Heart left ventricle (tissue), 16 donors: Measurements from ENCODE around the gene UCN. TPM values are rescaled to one million over a fixed set of nuclear protein-coding genes. Genes with fewer than 3 reads are reported as not detected.

Experiments
- ATAC-seq, 4 donors: fragments of 200-7000 bp; cut with Tn5 transposase; one replicate each; pipeline ENCODE4 v1.9.1; 2020 to 2022; ENCODE audit warnings: moderate library complexity in 4 of 4, mild to moderate bottlenecking in 3 of 4, moderate number of reproducible peaks in 1 of 4
- DNase-seq, 5 donors: peaks; one replicate each; pipeline ENCODE4 v3.0.0-alpha.2; 2020
- H3K27ac ChIP-seq, 12 donors: fragments of 200-600 bp; sonication (generic) in 4 of 12; one replicate each; pipeline versions ENCODE4 v1.5.0 to v1.8.0; 2016 to 2022; ENCODE audit warnings: mild to moderate bottlenecking in 2 of 12
- H3K27me3 ChIP-seq, 9 donors: fragments of 200-600 bp; sonication (generic) in 2 of 9; one replicate each; pipeline versions ENCODE4 v1.5.1 to v1.8.0; 2016 to 2022; ENCODE audit warnings: mild to moderate bottlenecking in 3 of 9
- H3K36me3 ChIP-seq, 9 donors: fragments of 200-600 bp; sonication (generic) in 2 of 9; one replicate each; pipeline versions ENCODE4 v1.5.0 to v1.8.0; 2018 to 2022; ENCODE audit warnings: mild to moderate bottlenecking in 2 of 9
- H3K4me1 ChIP-seq, 12 donors: fragments of 200-600 bp; sonication (generic) in 4 of 12; one replicate each; pipeline versions ENCODE4 v1.5.0 to v1.8.0; 2016 to 2022; ENCODE audit warnings: mild to moderate bottlenecking in 3 of 12
- H3K4me3 ChIP-seq, 12 donors: fragments of 200-600 bp; sonication (generic) in 4 of 12; one replicate each; pipeline versions ENCODE4 v1.5.0 to v1.8.0; 2017 to 2022; ENCODE audit warnings: mild to moderate bottlenecking in 9 of 12, moderate library complexity in 4 of 12
- H3K9me3 ChIP-seq, 12 donors: fragments of 200-600 bp; sonication (generic) in 4 of 12; one replicate each; pipeline versions ENCODE4 v1.5.0 to v1.8.0; 2016 to 2022; ENCODE audit warnings: mild to moderate bottlenecking in 1 of 12
- POLR2A ChIP-seq, 2 donors: fragments of 450-650 bp; IDR thresholded peaks; one replicate each; pipeline ENCODE4 v1.6.1; 2017; ENCODE audit warnings: antibody characterized with exemption in 2 of 2, mild to moderate bottlenecking in 2 of 2, moderate library complexity in 2 of 2
- WGBS, 4 donors: extraction: QIAGEN DNeasy Blood & Tissue Kit in 2 of 4; methylation state at CpG; one replicate each; pipeline versions ENCODE4 v1.1.5 to v1.1.7; 2013 to 2018; 5-methylcytosine and 5-hydroxymethylcytosine counted together
- intact Hi-C, 10 donors: fragments of 100-400 bp; cut with DNase I; formaldehyde crosslinking; loops; one replicate each; pipeline versions ENCODE4 v1.11.1 to v1.14.2; 2022
- polyA plus RNA-seq, 2 donors: library from polyadenylated mRNA; stranded (reverse); fragments of 200-250 nt; gene quantifications; one replicate each; pipeline ENCODE4 v1.2.3, GENCODE V29; 2013
- total RNA-seq, 9 donors: library from RNA; depleted of rRNA in 2 of 9; stranded (reverse); fragments of >200 nt in 2 of 9; fragmentation: NEBNext Ultra II Directional in 3 of 9; extraction: Animal tissue kit (Norgen Biotek cat#: 25700) in 3 of 9; gene quantifications; one replicate each; pipeline versions ENCODE4 v1.1.0 to v1.2.4, GENCODE V29; 2016 to 2023
- TF ChIP-seq, protein P1 (sequence below), 12 donors: fragments of 200-600 bp; sonication (generic) in 4 of 12; IDR thresholded peaks; one replicate each; pipeline versions ENCODE4 v1.5.0 to v1.8.0; 2018 to 2022; ENCODE audit warnings: antibody characterized with exemption in 12 of 12, mild to moderate bottlenecking in 5 of 12
- donor health status: ischemic (EF 13 %, LVEDD 7.1; RV severe dilation, severe dysfunction).
- donor health status: healthy with polysubstance abuse.
- donor health status: DM: no; HTN: yes; CAD: no.
- donor health status: DM: no; HTN: no; CAD: no.
- donor health status: ischemic (EF 25% LVEDD 6.9; RV normal size, moderate dysfunction).
- donor health status: ischemic (EF 25% LVEDD 5.7; RV mildly dilated, moderate dysfunction).
- donor health status: healthy.
- donor health status: DM: yes; HTN: yes; CAD: no.
- donor health status: ischemic (EF 35%, LVEDD 5.7; RV mildly dilated, moderate dysfunction).
- donor health status: nonischemic (EF 11% LVEDD 7.7; RV severe dilation, severe dysfunction).
- donor health status: DM: yes; HTN: yes; CAD: no.
- donor health status: PGD.
- donor health status: ischemic (EF 29% LVEDD 5.4; RV normal size, mild dysfunction).
- donor health status: nonischemic (EF 23%, LVEDD 6.1; RV moderate dilation, normal function).

The UCN gene
- total and polyA plus RNA-seq, 11 donors: 0.60 to 2.5 (median 1.3) TPM

DNA sequence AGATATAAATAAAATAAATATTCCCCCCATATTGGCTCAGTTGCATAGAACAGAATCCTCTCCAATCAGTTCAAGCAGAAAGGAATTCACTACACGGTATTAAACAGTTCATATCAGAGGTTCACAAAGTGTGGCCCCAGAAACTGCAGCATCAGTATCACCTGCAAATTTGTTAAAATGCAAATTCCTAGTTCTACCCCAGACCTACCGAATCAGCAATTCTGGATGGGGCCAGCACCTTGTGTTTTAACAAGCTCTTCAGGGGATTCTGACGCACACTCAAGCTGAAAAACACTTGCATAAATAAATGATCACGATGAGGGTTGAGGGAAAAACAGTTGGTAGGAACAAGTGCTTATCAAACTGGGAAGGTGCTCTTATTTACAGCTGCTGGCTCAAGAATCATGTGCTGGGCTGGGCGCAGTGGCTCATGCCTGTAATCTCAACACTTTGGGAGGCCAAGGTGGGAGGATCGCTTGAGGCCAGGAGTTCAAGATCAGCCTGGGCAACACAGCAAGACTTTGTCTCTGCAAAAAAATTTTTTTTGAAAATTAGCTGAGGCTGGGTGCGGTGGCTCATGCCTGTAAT, 42.0 kb upstream of the UCN start:
- H3K27me3 ChIP-seq: no peaks in the 10 kb centered on the region
- no peak overlapping the region for H3K4me3 ChIP-seq
- intact Hi-C loops: no loop called here
- H3K36me3 ChIP-seq: peaks cover 0 to 17% (median 6%) of the 10 kb centered on the region in 9 donors
- no peak overlapping the region for H3K27ac ChIP-seq
- no peak for DNase-seq
- WGBS, 4 donors: 80 to 90% (median 83%) methylated on average over 6 to 7 of the region's 7 CpGs
- peaks cover 2 to 32% (median 12%) of the 10 kb centered on the region in 12 donors for H3K4me1 ChIP-seq
- no peaks in the 10 kb centered on the region for H3K9me3 ChIP-seq
- TF ChIP-seq, protein P1, sequence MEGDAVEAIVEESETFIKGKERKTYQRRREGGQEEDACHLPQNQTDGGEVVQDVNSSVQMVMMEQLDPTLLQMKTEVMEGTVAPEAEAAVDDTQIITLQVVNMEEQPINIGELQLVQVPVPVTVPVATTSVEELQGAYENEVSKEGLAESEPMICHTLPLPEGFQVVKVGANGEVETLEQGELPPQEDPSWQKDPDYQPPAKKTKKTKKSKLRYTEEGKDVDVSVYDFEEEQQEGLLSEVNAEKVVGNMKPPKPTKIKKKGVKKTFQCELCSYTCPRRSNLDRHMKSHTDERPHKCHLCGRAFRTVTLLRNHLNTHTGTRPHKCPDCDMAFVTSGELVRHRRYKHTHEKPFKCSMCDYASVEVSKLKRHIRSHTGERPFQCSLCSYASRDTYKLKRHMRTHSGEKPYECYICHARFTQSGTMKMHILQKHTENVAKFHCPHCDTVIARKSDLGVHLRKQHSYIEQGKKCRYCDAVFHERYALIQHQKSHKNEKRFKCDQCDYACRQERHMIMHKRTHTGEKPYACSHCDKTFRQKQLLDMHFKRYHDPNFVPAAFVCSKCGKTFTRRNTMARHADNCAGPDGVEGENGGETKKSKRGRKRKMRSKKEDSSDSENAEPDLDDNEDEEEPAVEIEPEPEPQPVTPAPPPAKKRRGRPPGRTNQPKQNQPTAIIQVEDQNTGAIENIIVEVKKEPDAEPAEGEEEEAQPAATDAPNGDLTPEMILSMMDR (IDR thresholded peaks at IDR 0.05): no peak
- ATAC-seq: no peak

DNA sequence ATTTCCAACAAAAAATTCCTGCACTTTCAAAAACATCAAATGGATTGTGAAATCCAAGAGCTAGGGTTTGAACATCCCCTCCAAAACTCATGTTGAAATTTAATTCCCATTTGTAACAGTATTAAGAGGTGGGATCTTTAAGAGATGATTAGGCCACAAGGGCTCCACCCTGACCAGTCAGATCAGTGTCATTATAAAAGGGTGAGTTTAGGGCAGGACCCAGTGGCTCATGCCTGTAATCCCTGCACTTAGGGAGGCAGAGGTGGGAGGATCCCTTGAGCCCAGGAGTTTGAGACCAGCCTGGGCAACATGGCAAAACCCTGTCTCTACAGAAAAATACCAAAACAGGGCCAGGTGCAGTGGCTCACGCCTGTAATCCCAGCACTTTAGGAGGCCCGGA, 39.4 kb upstream of the UCN start:
- Histone ChIP-seq H3K27ac (no peak overlapping the region), H3K9me3 (no peaks in the 10 kb centered on the region), H3K27me3 (no peaks in the 10 kb centered on the region), H3K4me1 (peaks cover 0 to 7% (median 0%) of the 10 kb centered on the region in 12 donors), H3K36me3 (peaks cover 0 to 26% (median 15%) of the 10 kb centered on the region in 9 donors), H3K4me3 (no peak overlapping the region)
- no peak for ATAC-seq
- whole genome bisulfite sequencing, 4 donors: 81 to 97% (median 90%) methylated on average over 2 of the region's 2 CpGs
- DNase-seq: no peak
- TF ChIP-seq, protein P1 (IDR thresholded peaks at IDR 0.05): no peak
- no peak for TF ChIP-seq POLR2A (IDR thresholded peaks at IDR 0.05)
- intact Hi-C loops: no loop called here

DNA sequence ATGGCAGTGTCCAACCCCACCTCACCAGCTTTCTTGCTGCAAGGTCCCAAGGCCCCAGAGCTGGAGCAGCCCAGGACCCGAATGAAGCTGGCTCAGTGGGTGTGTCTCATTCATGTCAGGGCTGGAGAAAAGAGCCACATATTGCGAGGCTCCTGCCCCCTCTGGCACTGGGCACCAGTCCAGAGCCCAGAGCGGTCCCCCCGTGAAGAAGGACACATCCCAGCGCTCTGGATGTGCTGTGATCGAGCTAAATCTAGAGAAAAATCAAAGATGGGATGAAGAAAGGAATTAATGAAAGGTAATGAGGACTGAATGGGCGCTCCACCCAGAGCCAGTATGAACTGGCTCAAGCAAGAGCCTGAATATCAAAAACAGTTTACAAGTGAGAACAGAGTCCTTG, 27.9 kb upstream of the UCN start:
- intact Hi-C loops: no loop called here
- no peaks in the 10 kb centered on the region for H3K4me1 ChIP-seq
- WGBS, 4 donors: 92 to 97% (median 96%) methylated on average over 7 of the region's 7 CpGs
- H3K36me3 ChIP-seq: peaks cover 0 to 100% (median 99%) of the 10 kb centered on the region in 9 donors
- peak in 1 of 4 donors; percentile 15 for ATAC-seq
- H3K27me3 ChIP-seq: no peaks in the 10 kb centered on the region
- H3K9me3 ChIP-seq: no peaks in the 10 kb centered on the region
- H3K4me3 ChIP-seq: no peak overlapping the region
- no peak for DNase-seq
- no peak overlapping the region for H3K27ac ChIP-seq
- TF ChIP-seq, protein P1 (IDR thresholded peaks at IDR 0.05): no peak
- no peak for TF ChIP-seq POLR2A (IDR thresholded peaks at IDR 0.05)

DNA sequence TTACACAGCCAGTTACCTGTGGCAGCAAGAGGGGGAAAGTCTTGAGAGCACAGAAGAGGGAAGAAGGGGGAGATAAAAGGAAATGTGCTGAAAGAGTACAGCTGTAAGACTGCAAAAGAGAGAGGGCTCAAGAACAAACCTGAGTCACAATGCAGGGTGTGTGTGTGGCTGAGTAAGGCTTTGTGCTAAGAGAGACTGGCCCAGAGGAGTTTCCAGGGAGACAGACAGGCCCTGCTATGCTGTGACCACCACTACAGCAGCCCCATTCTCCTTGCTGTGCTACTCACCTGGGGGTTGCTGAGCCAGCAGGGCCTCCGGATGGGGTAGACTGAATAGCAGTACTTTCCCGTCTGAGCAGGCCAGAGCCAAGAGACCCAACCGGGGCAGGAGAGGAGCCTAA, 27.1 kb upstream of the UCN start:
- 91 to 96% (median 95%) methylated on average over 3 of the region's 3 CpGs for WGBS, 4 donors
- Histone ChIP-seq H3K4me3 (no peak overlapping the region), H3K4me1 (no peaks in the 10 kb centered on the region), H3K27ac (no peak overlapping the region), H3K9me3 (no peaks in the 10 kb centered on the region), H3K27me3 (no peaks in the 10 kb centered on the region), H3K36me3 (peaks cover 0 to 100% (median 99%) of the 10 kb centered on the region in 9 donors)
- TF ChIP-seq POLR2A (IDR thresholded peaks at IDR 0.05): no peak
- TF ChIP-seq, protein P1 (IDR thresholded peaks at IDR 0.05): no peak
- no peak for DNase-seq
- intact Hi-C loops: no loop called here
- ATAC-seq: no peak
